HepG2 (cell line): ENCODE results near the gene SIX3. TPM values are rescaled to one million over a fixed set of nuclear protein-coding genes. Genes with fewer than 3 reads are reported as not detected.

Experiments
- ATF4 ChIP-seq, 2 experiments: fragments of 450-650 bp in 1 of 2; sonication (generic) in 1 of 2; formaldehyde crosslinking; IDR thresholded peaks; 2 replicates each; pipeline versions ENCODE4 v1.5.0 to v1.8.0; 2020 to 2022; ENCODE audit warnings: mild to moderate bottlenecking in 1 of 2, missing genetic modification reagents in 1 of 2
- FLYWCH1 ChIP-seq: sonication (generic); formaldehyde crosslinking; IDR thresholded peaks from 2 replicates; pipeline ENCODE4 v1.8.1; 2023; ENCODE audit warnings: mild to moderate bottlenecking, missing genetic modification reagents
- GABPA ChIP-seq, 2 experiments: IDR thresholded peaks; 2 replicates each; pipeline ENCODE4 v1.6.1; 2011 to 2016; ENCODE audit warnings: low read depth in 2 of 2, low read length in 1 of 2, missing biosample characterization in 1 of 2, missing genetic modification characterization in 1 of 2
- GATAD2A ChIP-seq: IDR thresholded peaks from 2 replicates; pipeline ENCODE4 v1.6.1; 2016
- HDAC2 ChIP-seq: sonication (generic); formaldehyde crosslinking; IDR thresholded peaks from 2 replicates; pipeline ENCODE4 v1.4.0; 2020; ENCODE audit warnings: missing genetic modification reagents
- ISX ChIP-seq: sonication (generic); formaldehyde crosslinking; conservative IDR thresholded peaks from 2 replicates; pipeline ENCODE4 v1.5.0; 2020; ENCODE audit warnings: missing genetic modification reagents
- PHF8 ChIP-seq: sonication (generic); formaldehyde crosslinking; IDR thresholded peaks from 2 replicates; pipeline ENCODE4 v1.5.0; 2020; ENCODE audit warnings: missing genetic modification reagents
- POGK ChIP-seq: sonication (generic); formaldehyde crosslinking; conservative IDR thresholded peaks from 2 replicates; pipeline ENCODE4 v1.8.0; 2022; ENCODE audit warnings: mild to moderate bottlenecking, moderate library complexity, missing genetic modification reagents
- RAD51 ChIP-seq: fragments of 450-650 bp; IDR thresholded peaks from 2 replicates; pipeline ENCODE4 v1.6.1; 2016; ENCODE audit warnings: borderline replicate concordance
- SKI ChIP-seq: fragments of 450-650 bp; IDR thresholded peaks from one replicate; pipeline ENCODE4 v1.6.1; 2018; ENCODE audit warnings: mild to moderate bottlenecking; ENCODE audit not compliant: partially characterized antibody
- TBP ChIP-seq: sonication (generic); formaldehyde crosslinking; IDR thresholded peaks from 2 replicates; pipeline ENCODE4 v1.5.0; 2020; ENCODE audit warnings: missing genetic modification reagents
- YEATS2 ChIP-seq: sonication (generic); formaldehyde crosslinking; IDR thresholded peaks from 2 replicates; pipeline ENCODE4 v1.4.0; 2020; ENCODE audit warnings: missing genetic modification reagents, borderline replicate concordance
- ZBTB39 ChIP-seq: sonication (generic); formaldehyde crosslinking; IDR thresholded peaks from 2 replicates; pipeline ENCODE4 v1.5.0; 2020; ENCODE audit warnings: missing genetic modification reagents
- ZBTB4 ChIP-seq: sonication (generic); formaldehyde crosslinking; IDR thresholded peaks from 2 replicates; pipeline ENCODE4 v1.4.0; 2020; ENCODE audit warnings: missing genetic modification reagents, mild to moderate bottlenecking, borderline replicate concordance
- ZC3H4 ChIP-seq: sonication (generic); formaldehyde crosslinking; IDR thresholded peaks from 2 replicates; pipeline ENCODE4 v1.4.0; 2020; ENCODE audit warnings: missing genetic modification reagents, borderline replicate concordance
- ZFP36 ChIP-seq: fragments of 150-350 bp; IDR thresholded peaks from 2 replicates; pipeline ENCODE4 v1.6.1; 2018; ENCODE audit warnings: borderline replicate concordance, low read length, low read depth; ENCODE audit not compliant: partially characterized antibody
- ZNF460 ChIP-seq: sonication (generic); formaldehyde crosslinking; IDR thresholded peaks from 2 replicates; pipeline ENCODE4 v1.5.1; 2020; ENCODE audit warnings: missing genetic modification reagents, mild to moderate bottlenecking, borderline replicate concordance
- ZNF629 ChIP-seq: sonication (generic); formaldehyde crosslinking; conservative IDR thresholded peaks from 2 replicates; pipeline ENCODE4 v1.5.0; 2020; ENCODE audit warnings: missing genetic modification reagents
- ZSCAN12 ChIP-seq: sonication (generic); formaldehyde crosslinking; IDR thresholded peaks from 2 replicates; pipeline ENCODE4 v1.9.0; 2021; ENCODE audit warnings: mild to moderate bottlenecking, missing genetic modification reagents
- ZSCAN20 ChIP-seq: sonication (generic); formaldehyde crosslinking; IDR thresholded peaks from 2 replicates; pipeline ENCODE4 v1.4.0; 2020; ENCODE audit warnings: missing genetic modification reagents, mild to moderate bottlenecking, borderline replicate concordance
- ZSCAN29 ChIP-seq: sonication (generic); formaldehyde crosslinking; conservative IDR thresholded peaks from 2 replicates; pipeline ENCODE4 v1.4.0; 2020; ENCODE audit warnings: mild to moderate bottlenecking, missing genetic modification reagents
- polyA plus RNA-seq, 8 experiments: library from polyadenylated mRNA; depleted of rRNA in 3 of 8; stranded (reverse) in 7 of 8; unstranded in 1 of 8; fragments of >200 nt; fragmentation: Illumina TruSeq in 4 of 8; extraction: Trizol in 4 of 8; gene quantifications; 2 replicates each; pipeline versions ENCODE4 v1.2.1 to v1.2.3, GENCODE V29; 2011 to 2016; ENCODE audit warnings: low read depth in 4 of 8, missing spikeins in 1 of 8, mixed read lengths in 1 of 8; ENCODE audit not compliant: insufficient read depth in 1 of 8
- total RNA-seq, 5 experiments: library from RNA; depleted of rRNA; stranded (reverse); fragments of >200 nt; fragmentation: Illumina TruSeq; extraction: Trizol; gene quantifications; 2 replicates each; pipeline ENCODE4 v1.2.3, GENCODE V29; 2016; ENCODE audit warnings: low read depth in 1 of 5

The SIX3 gene
- total and polyA plus RNA-seq, 2 of the 13 experiments (the other 11 are each of a cell fraction or from before 2014, with no cell fraction given) = not detected

GRCh38 chr2:44952143-44952805, 10.8 kb downstream of the SIX3 start (continued):
- TF ChIP-seq ISX (CRISPR knock-in tag) (no peak), ZBTB39 (CRISPR knock-in tag) (0 out of 2 replicates have a peak, but pooled peaks have one; percentile 45), GATAD2A (CRISPR knock-in tag) (peak; percentile 50; the same call in 1 of the 2 replicates), RAD51 (no peak), ZSCAN12 (CRISPR knock-in tag) (0 out of 2 replicates have a peak, but pooled peaks have one; percentile 28), ZBTB4 (CRISPR knock-in tag) (no peak), TBP (0 out of 2 replicates have a peak, but pooled peaks have one; percentile 54), ZNF460 (CRISPR knock-in tag) (no peak), SKI (no peak), POGK (no peak), FLYWCH1 (CRISPR knock-in tag) (no peak), GABPA (IDR thresholded peaks at IDR 0.05; ENCODE audit: low read depth, low read length) (no peak), GABPA (CRISPR knock-in tag; IDR thresholded peaks at IDR 0.05; ENCODE audit: low read depth) (no peak), HDAC2 (no peak), ZNF629 (CRISPR knock-in tag) (no peak), PHF8 (CRISPR knock-in tag) (peak; percentile 47; the same call in 1 of the 2 replicates), ZFP36 (no peak), YEATS2 (CRISPR knock-in tag) (no peak), ZC3H4 (CRISPR knock-in tag) (no peak), ZSCAN20 (CRISPR knock-in tag) (no peak), ZSCAN29 (CRISPR knock-in tag) (no peak), ATF4 (CRISPR knock-in tag; IDR thresholded peaks at IDR 0.05) (no peak)
